GM18907 (cell line): ENCODE measurements around the gene NABP2.
"Not testable (repeated sequence)": the region's sequence is repeated elsewhere in the genome, so short reads cannot be mapped to it uniquely, and the experiment has no call there.

Experiments
- ATAC-seq: cut with Tn5 transposase; IDR thresholded peaks from one replicate; pipeline ENCODE4 v1.9.1; 2021; ENCODE audit warnings: mild to moderate bottlenecking, moderate library complexity; ENCODE audit not compliant: unreplicated experiment

The NABP2 gene

DNA sequence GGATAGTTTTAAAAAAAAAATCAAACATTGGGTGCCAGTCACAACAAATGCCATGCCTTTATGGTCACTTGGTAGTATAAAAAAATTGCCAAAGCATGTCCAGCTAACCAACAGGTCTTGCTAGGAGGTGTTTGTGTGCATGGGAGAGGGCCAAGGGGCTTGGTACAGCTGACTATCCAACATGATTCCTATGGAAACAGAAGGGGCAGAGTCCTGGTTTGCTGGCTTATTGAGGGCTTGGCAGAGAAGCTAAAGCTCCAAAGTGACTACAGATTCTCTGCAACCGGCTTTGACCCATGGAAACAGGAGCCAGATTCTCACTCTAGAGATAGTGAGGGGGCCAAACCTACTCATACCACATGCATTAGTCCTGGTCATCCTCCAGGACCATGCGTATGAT, 48.3 kb downstream of the NABP2 start:
- not testable (repeated sequence) for ATAC-seq

DNA sequence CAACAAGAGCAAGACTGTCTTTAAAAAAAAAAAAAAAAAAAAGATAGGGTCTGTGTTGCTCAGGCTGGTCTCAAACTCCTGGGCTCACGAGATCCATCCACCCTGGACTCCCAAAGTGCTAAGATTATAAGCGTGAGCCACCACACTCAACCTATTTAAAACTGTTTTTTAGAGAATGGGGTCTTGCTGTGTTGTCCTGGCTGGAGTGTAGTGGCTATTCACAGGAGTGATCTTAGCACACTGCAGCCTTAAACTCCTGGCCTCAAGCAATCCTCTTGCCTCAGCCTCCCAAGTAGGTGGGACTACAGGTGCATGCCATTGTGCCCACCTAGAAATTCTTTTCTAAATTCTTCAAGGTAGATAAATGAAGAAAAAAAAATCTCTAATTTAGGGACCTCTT, 50.2 kb downstream of the NABP2 start:
- ATAC-seq, result no peak

DNA sequence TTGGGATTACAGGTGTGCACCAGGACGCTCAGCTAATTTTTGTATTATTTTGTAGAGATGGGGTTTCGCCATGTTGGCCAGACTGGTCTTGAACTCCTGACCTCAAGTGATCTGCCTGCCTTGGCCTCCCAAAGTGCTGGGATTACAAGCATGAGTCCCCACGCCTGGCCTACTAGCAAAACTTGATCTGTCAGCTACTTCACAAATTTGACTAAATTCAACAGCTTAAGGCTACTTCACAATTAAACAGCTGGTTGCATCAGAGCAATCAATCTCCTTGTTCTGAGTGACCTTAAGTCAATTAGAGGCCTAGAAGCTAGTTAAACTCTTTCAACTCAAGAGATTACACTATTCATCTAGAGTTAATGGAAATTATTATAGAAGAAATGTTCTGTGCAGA, 54.8 kb downstream of the NABP2 start:
- no peak for ATAC-seq
